ENCODE data around the gene ADAM12.

DNA sequence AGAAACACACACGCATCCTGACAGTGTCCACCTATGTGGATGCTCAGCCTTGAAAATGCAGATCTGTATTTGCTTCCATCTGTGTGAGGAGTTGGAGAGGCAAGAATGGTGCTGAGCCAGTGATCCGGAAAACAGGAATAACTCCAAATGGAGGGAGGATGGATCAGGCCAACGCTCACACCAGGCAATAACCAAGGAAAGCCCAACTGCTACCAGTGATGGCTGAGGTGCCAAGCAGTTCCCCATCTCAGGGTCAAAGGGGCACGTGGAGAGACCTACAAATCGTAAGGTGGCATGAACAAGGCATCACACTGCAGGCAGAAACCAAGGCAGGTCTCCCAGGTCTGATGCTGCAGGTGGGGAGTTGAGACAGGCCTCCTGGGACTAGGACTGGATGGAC is 153.6 kb downstream of the ADAM12 start:
- TF ChIP-seq CTCF (IDR thresholded peaks at IDR 0.05) (no peak), POLR2A (IDR thresholded peaks at IDR 0.05) (no peak)

Data from adrenal gland (tissue), 5 donors.